ENCODE data around the gene PPFIBP1. TPM values are rescaled to one million over a fixed set of nuclear protein-coding genes. Genes with fewer than 3 reads are reported as not detected.

The PPFIBP1 gene
- polyA plus RNA-seq, 1 of the 3 experiments (the other 2 are of a cell fraction), result 55.0 TPM

- TF ChIP-seq RXRA (IDR thresholded peaks at IDR 0.05; ENCODE audit: borderline replicate concordance, low read depth), result no peak
- TF ChIP-seq POLR2AphosphoS5 (IDR thresholded peaks at IDR 0.05; ENCODE audit: low read depth, low read length), result no peak
- no peak for TF ChIP-seq RCOR1 (IDR thresholded peaks at IDR 0.05; ENCODE audit: low read length)
- TF ChIP-seq PBX3 (IDR thresholded peaks at IDR 0.05), result no peak
- TF ChIP-seq NRF1 (IDR thresholded peaks at IDR 0.05; ENCODE audit: low read depth, low read length), result no peak
- no peak for TF ChIP-seq GABPA (IDR thresholded peaks at IDR 0.05; ENCODE audit: low read depth)
These were observed 8.3 kb upstream of the PPFIBP1 start (continued) for GRCh38 chr12:27515671-27516070.

- POLR2A ChIA-PET, result no interaction called here
- H3K9me2 ChIP-seq, result no peaks in the 10 kb centered on the region
- 74% methylated on average over 4 of the region's 4 CpGs for WGBS (ENCODE audit: low lambda C conversion rate)
These were observed 7.4 kb upstream of the PPFIBP1 start for GRCh38 chr12:27516625-27517024.

More at GRCh38 chr12:27516625-27517024, 7.4 kb upstream of the PPFIBP1 start:
- Histone ChIP-seq H3K4me3 (ENCODE audit: low read depth in 2 of 2, low read length in 1 of 2) (no peak overlapping the region), H3K27me3 (ENCODE audit: insufficient read depth) (no peaks in the 10 kb centered on the region), H3K27ac (ENCODE audit: low read depth in 2 of 2, low read length in 1 of 2) (no peak overlapping the region; a peak in 1 of 4 replicates), H3K9me3 (no peaks in the 10 kb centered on the region), H3K9ac (no peak overlapping the region), H4K20me1 (ENCODE audit: insufficient read depth) (no peaks in the 10 kb centered on the region), H3F3A (replicated peaks; ENCODE audit: insufficient read depth) (peaks cover 8% of the 10 kb centered on the region), H3K36me3 (replicated peaks in 1 of 2; ENCODE audit: control insufficient read depth in 1 of 2, insufficient read depth in 2 of 2, low read length in 1 of 2) (no peaks in the 10 kb centered on the region), H3K79me2 (ENCODE audit: insufficient read depth) (no peaks in the 10 kb centered on the region), H2AFZ (ENCODE audit: low read depth) (no peak overlapping the region), H3K4me1 (ENCODE audit: control insufficient read depth in 1 of 2, insufficient read depth in 2 of 2, low read depth in 1 of 2, low read length in 1 of 2) (peaks cover 13 to 35% of the 10 kb centered on the region in 2 experiments; a peak in 3 of 4 replicates), H3K4me2 (no peak overlapping the region)
- DNase-seq, result no peak
- TF ChIP-seq MAX (IDR thresholded peaks at IDR 0.05; ENCODE audit: low read depth) (no peak), IRF3 (IDR thresholded peaks at IDR 0.05; ENCODE audit: low read depth, low read length) (no peak), POLR2AphosphoS5 (IDR thresholded peaks at IDR 0.05; ENCODE audit: low read depth, low read length) (no peak), TEAD4 (IDR thresholded peaks at IDR 0.05; ENCODE audit: borderline replicate concordance, insufficient read depth) (no peak), SMC3 (IDR thresholded peaks at IDR 0.05; ENCODE audit: low read depth, low read length) (no peak), FOSL2 (IDR thresholded peaks at IDR 0.05; ENCODE audit: borderline replicate concordance, low read depth) (no peak), FOXJ3 (CRISPR knock-in tag; IDR thresholded peaks at IDR 0.05) (no peak), EP300 (IDR thresholded peaks at IDR 0.05; ENCODE audit: borderline replicate concordance in 1 of 2, low read depth in 1 of 2, low read length in 1 of 2) (no peak), RFX5 (IDR thresholded peaks at IDR 0.05; ENCODE audit: low read length) (no peak), RXRA (IDR thresholded peaks at IDR 0.05; ENCODE audit: borderline replicate concordance, low read depth) (no peak), RCOR1 (IDR thresholded peaks at IDR 0.05; ENCODE audit: low read length) (no peak), TAF1 (IDR thresholded peaks at IDR 0.05; ENCODE audit: borderline replicate concordance, low read depth, low read length) (no peak), NFIC (IDR thresholded peaks at IDR 0.05; ENCODE audit: borderline replicate concordance) (no peak), MXI1 (IDR thresholded peaks at IDR 0.05; ENCODE audit: low read depth, low read length) (no peak)
- CTCF ChIA-PET, result no interaction called here

All from SK-N-SH (cell line).